Osteoblast (primary cell): ENCODE results near the gene CEP112. TPM values are rescaled to one million over a fixed set of nuclear protein-coding genes. Genes with fewer than 3 reads are reported as not detected.

Experiments used
- DNase-seq: peaks from one replicate; pipeline ENCODE4 v3.0.0; 2011; ENCODE audit warnings: low spot score, mixed read lengths; ENCODE audit not compliant: insufficient read length; ENCODE audit errors: missing footprints
- H2AFZ ChIP-seq: 2 replicates; pipeline ENCODE4 v1.6.0; 2011; ENCODE audit warnings: mild to moderate bottlenecking, low read length
- H3K27ac ChIP-seq: 2 replicates; pipeline ENCODE4 v1.5.1; 2011; ENCODE audit warnings: mild to moderate bottlenecking, low read depth, low read length, moderate library complexity
- H3K27me3 ChIP-seq: 2 replicates; pipeline ENCODE4 v1.6.0; 2012; ENCODE audit warnings: mild to moderate bottlenecking, control low read depth, inconsistent platforms, low read length, moderate library complexity; ENCODE audit not compliant: insufficient read depth
- H3K36me3 ChIP-seq: 2 replicates; pipeline ENCODE4 v1.5.1; 2011; ENCODE audit warnings: mild to moderate bottlenecking, low read length, control low read depth, moderate library complexity; ENCODE audit not compliant: insufficient read depth
- H3K4me1 ChIP-seq: 2 replicates; pipeline ENCODE4 v1.5.1; 2011; ENCODE audit warnings: mild to moderate bottlenecking, low read length, control low read depth, moderate library complexity; ENCODE audit not compliant: insufficient read depth
- H3K4me2 ChIP-seq: 2 replicates; pipeline ENCODE4 v1.6.0; 2011; ENCODE audit warnings: mild to moderate bottlenecking, low read length; ENCODE audit not compliant: insufficient read depth
- H3K4me3 ChIP-seq: fragments of 200-600 bp; sonication (generic); 3 replicates; pipeline ENCODE4 v1.5.1; 2012; ENCODE audit warnings: mild to moderate bottlenecking, low read length, inconsistent platforms; ENCODE audit not compliant: insufficient read depth
- H3K79me2 ChIP-seq: 2 replicates; pipeline ENCODE4 v1.6.0; 2012; ENCODE audit warnings: mild to moderate bottlenecking, low read length, control low read depth, inconsistent platforms; ENCODE audit not compliant: insufficient read depth
- H3K9me3 ChIP-seq: 2 replicates; pipeline ENCODE4 v1.5.1; 2011; ENCODE audit warnings: low read depth, low read length, control low read depth
- H4K20me1 ChIP-seq: 2 replicates; pipeline ENCODE4 v1.6.0; 2012; ENCODE audit warnings: mild to moderate bottlenecking, low read length, control low read depth; ENCODE audit not compliant: insufficient read depth
- total RNA-seq: library from RNA; depleted of rRNA; stranded (reverse); fragments of >200 nt; gene quantifications from 2 replicates; pipeline ENCODE4 v1.2.3, GENCODE V29; 2012
- TF ChIP-seq, protein P1 (sequence below): IDR thresholded peaks from 2 replicates; pipeline ENCODE4 v1.5.1; 2011; ENCODE audit warnings: mild to moderate bottlenecking, low read depth, low read length, moderate library complexity; ENCODE audit errors: extremely low read depth

The CEP112 gene
- total RNA-seq, 1 donor: 8.3 TPM

DNA sequence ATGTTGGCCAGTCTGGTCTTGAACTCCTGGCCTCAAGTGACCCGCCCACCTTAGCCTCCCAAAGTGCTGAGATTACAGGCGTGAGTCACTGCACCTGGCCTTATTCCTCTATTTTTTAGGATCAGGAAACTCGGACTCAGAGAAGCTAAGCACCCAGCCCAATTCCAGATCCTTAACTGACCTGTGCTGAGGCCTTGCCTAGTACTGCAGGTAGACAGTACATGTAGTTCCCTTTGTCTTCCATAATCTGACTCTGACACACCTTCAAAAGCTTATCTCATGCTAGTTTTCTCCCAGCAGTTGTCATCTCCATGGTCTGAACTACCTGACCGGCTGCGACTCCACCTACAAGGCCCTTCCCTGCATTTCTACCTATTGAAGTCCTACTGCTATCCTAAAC is 564.8 kb downstream of the CEP112 start:
- no peaks in the 10 kb centered on the region for H3K79me2 ChIP-seq
- H3K4me2 ChIP-seq: no peak overlapping the region
- H3K9me3 ChIP-seq: no peaks in the 10 kb centered on the region
- H3K36me3 ChIP-seq: no peaks in the 10 kb centered on the region
- TF ChIP-seq, protein P1, sequence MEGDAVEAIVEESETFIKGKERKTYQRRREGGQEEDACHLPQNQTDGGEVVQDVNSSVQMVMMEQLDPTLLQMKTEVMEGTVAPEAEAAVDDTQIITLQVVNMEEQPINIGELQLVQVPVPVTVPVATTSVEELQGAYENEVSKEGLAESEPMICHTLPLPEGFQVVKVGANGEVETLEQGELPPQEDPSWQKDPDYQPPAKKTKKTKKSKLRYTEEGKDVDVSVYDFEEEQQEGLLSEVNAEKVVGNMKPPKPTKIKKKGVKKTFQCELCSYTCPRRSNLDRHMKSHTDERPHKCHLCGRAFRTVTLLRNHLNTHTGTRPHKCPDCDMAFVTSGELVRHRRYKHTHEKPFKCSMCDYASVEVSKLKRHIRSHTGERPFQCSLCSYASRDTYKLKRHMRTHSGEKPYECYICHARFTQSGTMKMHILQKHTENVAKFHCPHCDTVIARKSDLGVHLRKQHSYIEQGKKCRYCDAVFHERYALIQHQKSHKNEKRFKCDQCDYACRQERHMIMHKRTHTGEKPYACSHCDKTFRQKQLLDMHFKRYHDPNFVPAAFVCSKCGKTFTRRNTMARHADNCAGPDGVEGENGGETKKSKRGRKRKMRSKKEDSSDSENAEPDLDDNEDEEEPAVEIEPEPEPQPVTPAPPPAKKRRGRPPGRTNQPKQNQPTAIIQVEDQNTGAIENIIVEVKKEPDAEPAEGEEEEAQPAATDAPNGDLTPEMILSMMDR: no peak
- peaks cover 9% of the 10 kb centered on the region for H3K4me1 ChIP-seq
- peaks cover 4% of the 10 kb centered on the region for H4K20me1 ChIP-seq
- H3K27ac ChIP-seq: no peak overlapping the region
- H3K4me3 ChIP-seq: no peak overlapping the region
- no peak overlapping the region for H2AFZ ChIP-seq
- no peak for DNase-seq
- H3K27me3 ChIP-seq: no peaks in the 10 kb centered on the region

DNA sequence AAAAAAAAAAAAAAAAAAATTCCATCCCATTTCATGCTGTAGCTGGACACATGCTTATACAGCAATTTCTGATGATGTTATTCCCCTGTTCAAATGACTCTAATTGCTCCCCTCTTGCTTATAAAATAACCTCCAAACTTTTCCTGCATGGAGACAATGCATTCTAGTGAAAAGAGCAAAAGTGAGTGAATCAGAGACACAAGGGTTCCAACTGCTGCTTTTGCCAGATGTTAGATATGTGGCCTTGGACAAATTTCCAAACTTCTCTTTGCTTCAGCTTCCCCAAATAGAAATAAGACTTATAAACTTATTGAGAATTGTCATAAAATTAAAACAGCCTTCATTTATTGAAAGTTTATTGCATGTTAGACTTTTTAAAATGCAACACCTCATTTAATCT is 565.5 kb downstream of the CEP112 start:
- Histone ChIP-seq H3K4me3 (no peak overlapping the region), H4K20me1 (peaks cover 4% of the 10 kb centered on the region), H3K27ac (no peak overlapping the region), H3K9me3 (no peaks in the 10 kb centered on the region), H3K36me3 (no peaks in the 10 kb centered on the region), H3K79me2 (no peaks in the 10 kb centered on the region), H3K4me2 (no peak overlapping the region), H2AFZ (no peak overlapping the region), H3K4me1 (peaks cover 9% of the 10 kb centered on the region), H3K27me3 (peaks cover 3% of the 10 kb centered on the region)
- TF ChIP-seq, protein P1: no peak
- no peak for DNase-seq

DNA sequence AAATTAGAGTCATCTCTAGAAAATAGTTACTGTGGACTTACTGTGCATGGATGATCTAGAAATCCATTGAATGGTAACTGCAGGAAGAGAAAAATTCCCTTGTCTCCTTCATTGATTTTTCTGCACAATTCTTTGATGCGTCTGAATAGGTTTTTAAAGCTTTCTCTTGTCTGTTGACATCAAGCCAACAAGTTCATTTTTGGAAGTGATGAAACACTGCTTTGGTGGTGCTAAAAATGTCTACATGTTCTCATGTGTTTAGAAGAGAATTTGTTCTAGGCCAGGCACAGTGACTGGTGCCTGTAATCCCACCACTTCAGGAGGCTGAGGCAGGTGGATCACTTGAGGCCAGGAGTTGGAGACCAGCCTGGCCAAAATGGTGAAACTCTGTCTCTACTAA is 573.4 kb downstream of the CEP112 start:
- Histone ChIP-seq H3K27me3 (peaks cover 3% of the 10 kb centered on the region), H3K4me3 (no peak overlapping the region), H3K4me1 (no peaks in the 10 kb centered on the region), H3K79me2 (no peaks in the 10 kb centered on the region), H3K27ac (no peak overlapping the region), H2AFZ (no peak overlapping the region), H3K36me3 (no peaks in the 10 kb centered on the region), H3K9me3 (no peaks in the 10 kb centered on the region), H3K4me2 (no peak overlapping the region), H4K20me1 (no peaks in the 10 kb centered on the region)
- no peak for DNase-seq
- TF ChIP-seq, protein P1: no peak

DNA sequence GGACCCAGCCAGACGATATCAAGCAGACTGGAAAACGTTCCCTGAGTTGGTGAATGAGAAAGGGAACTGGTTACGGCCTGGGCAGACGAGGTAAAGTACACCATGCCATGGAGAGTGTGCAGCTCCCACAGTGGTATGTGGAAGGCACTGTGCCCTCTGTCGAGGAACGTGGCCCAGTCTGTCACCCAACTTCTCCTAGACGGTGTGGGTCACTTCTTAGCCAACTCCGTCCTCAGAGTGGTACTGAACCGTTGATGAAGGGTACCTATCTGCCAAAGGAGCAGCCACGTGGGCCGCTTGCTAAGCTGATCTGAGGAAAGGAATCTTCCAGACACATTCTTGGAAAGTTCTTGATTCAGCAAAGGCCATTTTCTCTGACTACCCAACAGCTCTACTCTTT is 574.4 kb downstream of the CEP112 start:
- no peak overlapping the region for H3K27ac ChIP-seq
- no peak for DNase-seq
- TF ChIP-seq, protein P1: no peak
- H3K27me3 ChIP-seq: peaks cover 3% of the 10 kb centered on the region
- H3K4me1 ChIP-seq: no peaks in the 10 kb centered on the region
- no peaks in the 10 kb centered on the region for H4K20me1 ChIP-seq
- H3K4me2 ChIP-seq: no peak overlapping the region
- H3K36me3 ChIP-seq: no peaks in the 10 kb centered on the region
- no peaks in the 10 kb centered on the region for H3K79me2 ChIP-seq
- no peak overlapping the region for H3K4me3 ChIP-seq
- no peak overlapping the region for H2AFZ ChIP-seq
- H3K9me3 ChIP-seq: no peaks in the 10 kb centered on the region
